Measurements from ENCODE around the gene AGMAT. TPM values are rescaled to one million over a fixed set of nuclear protein-coding genes. Genes with fewer than 3 reads are reported as not detected.
A peak's percentile ranks its signal among the peaks of the same experiment; 100 is the strongest.

The AGMAT gene
- total and polyA plus RNA-seq, 2 of the 13 experiments (the other 11 are each of a cell fraction or from before 2014, with no cell fraction given), result 59.1 to 174 TPM

- no peak; the same call in none of the 2 replicates for TF ChIP-seq ETV5 (CRISPR knock-in tag; IDR thresholded peaks at IDR 0.05; ENCODE audit: borderline replicate concordance)
- peak; percentile 87 for TF ChIP-seq RBM39 (IDR thresholded peaks at IDR 0.05; ENCODE audit: low read depth, low read length, poor library complexity, severe bottlenecking)
- TF ChIP-seq HNF4G (IDR thresholded peaks at IDR 0.05; ENCODE audit: borderline replicate concordance, low read depth, low read length), result peak; percentile 49; the same call in 1 of the 2 replicates
- TF ChIP-seq HNF4G (CRISPR knock-in tag; IDR thresholded peaks at IDR 0.05; ENCODE audit: borderline replicate concordance, low read depth), result no peak; the same call in 1 of the 2 replicates
- peak; percentile 63; the same call in 1 of the 2 replicates for TF ChIP-seq TRIM22 (IDR thresholded peaks at IDR 0.05)
- TF ChIP-seq ZNF296 (CRISPR knock-in tag; conservative IDR thresholded peaks at IDR 0.05), result no peak
- TF ChIP-seq PAX8 (CRISPR knock-in tag; IDR thresholded peaks at IDR 0.05; ENCODE audit: borderline replicate concordance), result no peak
- TF ChIP-seq HDAC6 (IDR thresholded peaks at IDR 0.05; ENCODE audit: low read depth, low read length), result no peak
- TF ChIP-seq BRCA1 (CRISPR knock-in tag; IDR thresholded peaks at IDR 0.05), result no peak
- no peak for TF ChIP-seq FOXM1 (CRISPR knock-in tag; IDR thresholded peaks at IDR 0.05)
- TF ChIP-seq ZNF512 (CRISPR knock-in tag; IDR thresholded peaks at IDR 0.05), result no peak
- TF ChIP-seq ZNF770 (CRISPR knock-in tag; IDR thresholded peaks at IDR 0.05), result peak; percentile 49; the same call in 1 of the 2 replicates
- TF ChIP-seq KLF9 (CRISPR knock-in tag; IDR thresholded peaks at IDR 0.05; ENCODE audit: low read depth), result no peak
- TF ChIP-seq USF2 (IDR thresholded peaks at IDR 0.05; ENCODE audit: low read depth, low read length), result peak; percentile 98
- peak; percentile 100 for TF ChIP-seq USF2 (CRISPR knock-in tag; IDR thresholded peaks at IDR 0.05; ENCODE audit: borderline replicate concordance)
- TF ChIP-seq ATF7 (IDR thresholded peaks at IDR 0.05), result no peak
- TF ChIP-seq ATF7 (CRISPR knock-in tag; IDR thresholded peaks at IDR 0.05), result peak; percentile 68
- no peak; the same call in 1 of the 2 replicates for TF ChIP-seq NFYB (CRISPR knock-in tag; IDR thresholded peaks at IDR 0.05)
- no peak for TF ChIP-seq SKIL (CRISPR knock-in tag; IDR thresholded peaks at IDR 0.05; ENCODE audit: borderline replicate concordance)
- peak; percentile 58; the same call in 1 of the 2 replicates for TF ChIP-seq ZNF136 (CRISPR knock-in tag; IDR thresholded peaks at IDR 0.05; ENCODE audit: low read depth)
Observed at GRCh38 chr1:15526490-15527339, 58.1 kb downstream of the AGMAT start, which contains the start of gene DNAJC16 (continued).
